Astrocyte (in vitro differentiated cells and primary cell): ENCODE data around the gene TBCEL. TPM values are rescaled to one million over a fixed set of nuclear protein-coding genes. Genes with fewer than 3 reads are reported as not detected.

Experiments
- DNase-seq: peaks from one replicate; pipeline ENCODE4 v3.0.0-alpha.2; 2010; ENCODE audit warnings: low read depth
- FAIRE-seq: peaks from 2 replicates; lab custom pipeline; 2011; peaks lifted over from hg19 to GRCh38; lab: Jason Lieb, UNC
- H2AFZ ChIP-seq: 2 replicates; pipeline ENCODE4 v1.6.0; 2012; ENCODE audit warnings: low read depth, low read length, inconsistent platforms
- H3K27ac ChIP-seq: 2 replicates; pipeline ENCODE4 v1.5.1; 2011; ENCODE audit warnings: low read depth, low read length, inconsistent platforms
- H3K27me3 ChIP-seq: 2 replicates; pipeline ENCODE4 v1.6.0; 2011; ENCODE audit warnings: low read length, inconsistent platforms; ENCODE audit not compliant: insufficient read depth
- H3K36me3 ChIP-seq: 2 replicates; pipeline ENCODE4 v1.5.1; 2011; ENCODE audit warnings: low read length, inconsistent platforms; ENCODE audit not compliant: insufficient read depth
- H3K4me1 ChIP-seq: 2 replicates; pipeline ENCODE4 v1.5.1; 2011; ENCODE audit warnings: low read length, inconsistent platforms; ENCODE audit not compliant: insufficient read depth
- H3K4me2 ChIP-seq: 2 replicates; pipeline ENCODE4 v1.6.0; 2012; ENCODE audit warnings: low read length, inconsistent platforms
- H3K4me3 ChIP-seq: 2 replicates; pipeline ENCODE4 v1.5.1; 2011; ENCODE audit warnings: low read depth, mild to moderate bottlenecking, low read length, inconsistent platforms; ENCODE audit not compliant: insufficient read depth
- H3K79me2 ChIP-seq: 2 replicates; pipeline ENCODE4 v1.6.0; 2012; ENCODE audit warnings: mild to moderate bottlenecking, low read length, inconsistent platforms; ENCODE audit not compliant: insufficient read depth
- H3K9ac ChIP-seq: 2 replicates; pipeline ENCODE4 v1.6.0; 2012; ENCODE audit warnings: mild to moderate bottlenecking, low read length, inconsistent platforms
- H3K9me3 ChIP-seq: 2 replicates; pipeline ENCODE4 v1.5.1; 2012; ENCODE audit warnings: low read depth, mild to moderate bottlenecking, low read length, inconsistent platforms; ENCODE audit not compliant: insufficient read depth
- H4K20me1 ChIP-seq: 2 replicates; pipeline ENCODE4 v1.6.0; 2012; ENCODE audit warnings: low read length, inconsistent platforms; ENCODE audit not compliant: insufficient read depth
- H3K27ac Mint-ChIP-seq: one replicate; pipeline ENCODE4 v1.8.0; 2021; ENCODE audit warnings: mild to moderate bottlenecking, mixed read lengths; ENCODE audit not compliant: unreplicated experiment
- H3K27me3 Mint-ChIP-seq: one replicate; pipeline ENCODE4 v1.8.0; 2021; ENCODE audit warnings: low read depth, mixed read lengths; ENCODE audit not compliant: unreplicated experiment
- H3K36me3 Mint-ChIP-seq: one replicate; pipeline ENCODE4 v1.8.0; 2021; ENCODE audit warnings: low read depth, mixed read lengths; ENCODE audit not compliant: unreplicated experiment
- H3K4me1 Mint-ChIP-seq: one replicate; pipeline ENCODE4 v1.8.0; 2021; ENCODE audit warnings: low read depth, mixed read lengths; ENCODE audit not compliant: unreplicated experiment
- H3K4me3 Mint-ChIP-seq: one replicate; pipeline ENCODE4 v1.8.0; 2021; ENCODE audit warnings: mild to moderate bottlenecking, moderate library complexity, mixed read lengths; ENCODE audit not compliant: unreplicated experiment
- H3K9me3 Mint-ChIP-seq: one replicate; pipeline ENCODE4 v1.8.0; 2021; ENCODE audit warnings: mild to moderate bottlenecking, mixed read lengths; ENCODE audit not compliant: unreplicated experiment
- EZH2 ChIP-seq: IDR thresholded peaks from 2 replicates; pipeline ENCODE4 v1.6.1; 2012; ENCODE audit warnings: mild to moderate bottlenecking, low read length, inconsistent platforms; ENCODE audit not compliant: insufficient read depth
- total RNA-seq: library from RNA; stranded (reverse); gene quantifications from 2 replicates; pipeline ENCODE4 v1.2.1, GENCODE V29; 2021
- TF ChIP-seq, protein P1 (sequence below): IDR thresholded peaks from 2 replicates; pipeline ENCODE4 v1.5.1; 2011; ENCODE audit warnings: low read depth, mild to moderate bottlenecking, inconsistent platforms, low read length, moderate library complexity; ENCODE audit not compliant: insufficient read depth

TBCEL gene
- total RNA-seq, 1 donor from 2014 or later = 25.9 TPM

DNA sequence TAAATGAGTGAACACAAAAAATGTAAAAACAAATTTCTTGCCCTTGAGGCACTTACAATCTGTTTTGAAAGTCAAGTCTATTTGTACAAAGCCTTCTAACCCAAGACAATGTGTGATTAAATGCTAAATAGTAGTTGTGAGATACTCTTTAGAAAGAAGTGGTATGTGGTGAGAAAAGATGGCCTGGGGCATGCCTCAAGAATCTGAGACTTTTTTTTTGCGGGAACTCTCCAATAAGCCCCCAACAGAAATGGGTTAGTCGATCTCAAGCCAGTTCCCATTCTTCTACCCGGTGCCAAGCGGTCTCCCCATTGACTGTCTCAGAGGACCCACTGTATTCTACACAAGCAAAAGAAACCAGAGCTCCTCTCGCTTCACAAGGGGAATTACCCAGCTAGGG, 26.9 kb upstream of the TBCEL start:
- no peak overlapping the region for H2AFZ ChIP-seq
- Mint-ChIP-seq H3K27ac (no peak overlapping the region), H3K4me3 (no peak overlapping the region), H3K9me3 (no peaks in the 10 kb centered on the region), H3K27me3 (peaks cover 8% of the 10 kb centered on the region), H3K4me1 (no peaks in the 10 kb centered on the region), H3K36me3 (no peaks in the 10 kb centered on the region)
- no peak overlapping the region for H3K27ac ChIP-seq
- FAIRE-seq = no peak
- H3K4me3 ChIP-seq = no peak overlapping the region
- TF ChIP-seq, protein P1, sequence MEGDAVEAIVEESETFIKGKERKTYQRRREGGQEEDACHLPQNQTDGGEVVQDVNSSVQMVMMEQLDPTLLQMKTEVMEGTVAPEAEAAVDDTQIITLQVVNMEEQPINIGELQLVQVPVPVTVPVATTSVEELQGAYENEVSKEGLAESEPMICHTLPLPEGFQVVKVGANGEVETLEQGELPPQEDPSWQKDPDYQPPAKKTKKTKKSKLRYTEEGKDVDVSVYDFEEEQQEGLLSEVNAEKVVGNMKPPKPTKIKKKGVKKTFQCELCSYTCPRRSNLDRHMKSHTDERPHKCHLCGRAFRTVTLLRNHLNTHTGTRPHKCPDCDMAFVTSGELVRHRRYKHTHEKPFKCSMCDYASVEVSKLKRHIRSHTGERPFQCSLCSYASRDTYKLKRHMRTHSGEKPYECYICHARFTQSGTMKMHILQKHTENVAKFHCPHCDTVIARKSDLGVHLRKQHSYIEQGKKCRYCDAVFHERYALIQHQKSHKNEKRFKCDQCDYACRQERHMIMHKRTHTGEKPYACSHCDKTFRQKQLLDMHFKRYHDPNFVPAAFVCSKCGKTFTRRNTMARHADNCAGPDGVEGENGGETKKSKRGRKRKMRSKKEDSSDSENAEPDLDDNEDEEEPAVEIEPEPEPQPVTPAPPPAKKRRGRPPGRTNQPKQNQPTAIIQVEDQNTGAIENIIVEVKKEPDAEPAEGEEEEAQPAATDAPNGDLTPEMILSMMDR = no peak
- TF ChIP-seq EZH2 = no peak
- H3K9ac ChIP-seq = no peak overlapping the region
- H3K4me1 ChIP-seq = no peaks in the 10 kb centered on the region
- H3K9me3 ChIP-seq = no peaks in the 10 kb centered on the region
- no peak for DNase-seq
- H3K27me3 ChIP-seq = peaks cover 4% of the 10 kb centered on the region
- no peak overlapping the region for H3K4me2 ChIP-seq
- H3K79me2 ChIP-seq = no peaks in the 10 kb centered on the region
- no peaks in the 10 kb centered on the region for H3K36me3 ChIP-seq
- H4K20me1 ChIP-seq = no peaks in the 10 kb centered on the region

GRCh38 chr11:120998581-120998980, 25.3 kb upstream of the TBCEL start:
- Mint-ChIP-seq H3K27ac (no peak overlapping the region), H3K27me3 (peaks cover 8% of the 10 kb centered on the region), H3K4me3 (no peak overlapping the region), H3K9me3 (no peaks in the 10 kb centered on the region), H3K4me1 (no peaks in the 10 kb centered on the region), H3K36me3 (no peaks in the 10 kb centered on the region)
- Histone ChIP-seq H3K4me2 (no peak overlapping the region), H3K4me1 (no peaks in the 10 kb centered on the region), H3K27ac (no peak overlapping the region), H3K36me3 (no peaks in the 10 kb centered on the region), H3K4me3 (no peak overlapping the region), H2AFZ (no peak overlapping the region), H4K20me1 (no peaks in the 10 kb centered on the region), H3K9me3 (no peaks in the 10 kb centered on the region), H3K79me2 (no peaks in the 10 kb centered on the region), H3K27me3 (peaks cover 2% of the 10 kb centered on the region), H3K9ac (no peak overlapping the region)
- TF ChIP-seq, protein P1 = no peak
- no peak for TF ChIP-seq EZH2
- no peak for DNase-seq
- FAIRE-seq = no peak

- no peak overlapping the region for H3K27ac ChIP-seq
- no peak for FAIRE-seq
Observed at GRCh38 chr11:121004206-121004840, 19.6 kb upstream of the TBCEL start.

More at GRCh38 chr11:121004206-121004840, 19.6 kb upstream of the TBCEL start:
- H3K79me2 ChIP-seq = no peaks in the 10 kb centered on the region
- no peaks in the 10 kb centered on the region for H3K27me3 ChIP-seq
- H3K9me3 ChIP-seq = no peaks in the 10 kb centered on the region
- no peaks in the 10 kb centered on the region for H4K20me1 ChIP-seq
- no peak overlapping the region for H2AFZ ChIP-seq
- no peaks in the 10 kb centered on the region for H3K36me3 ChIP-seq
- no peaks in the 10 kb centered on the region for H3K36me3 Mint-ChIP-seq
- no peak overlapping the region for H3K4me3 ChIP-seq
- no peak overlapping the region for H3K4me2 ChIP-seq
- H3K9ac ChIP-seq = no peak overlapping the region
- no peak overlapping the region for H3K4me3 Mint-ChIP-seq
- no peak for DNase-seq
- H3K4me1 Mint-ChIP-seq = peaks cover 3% of the 10 kb centered on the region
- H3K27me3 Mint-ChIP-seq = peaks cover 2% of the 10 kb centered on the region
- H3K27ac Mint-ChIP-seq = no peak overlapping the region
- H3K9me3 Mint-ChIP-seq = peaks cover 5% of the 10 kb centered on the region
- TF ChIP-seq EZH2 = no peak
- TF ChIP-seq, protein P1 = no peak
- H3K4me1 ChIP-seq = no peaks in the 10 kb centered on the region
